DND-41 (cell line): ENCODE data around the gene NRG3.

Experiments
- EZH2 ChIP-seq: IDR thresholded peaks from 3 replicates; pipeline ENCODE4 v1.6.1; 2012; ENCODE audit warnings: borderline replicate concordance, low read depth, mild to moderate bottlenecking, moderate library complexity, low read length, inconsistent platforms; ENCODE audit not compliant: severe bottlenecking
- TF ChIP-seq, protein P1 (sequence below): IDR thresholded peaks from 2 replicates; pipeline ENCODE4 v1.5.1; 2012; ENCODE audit warnings: borderline replicate concordance, low read length, moderate library complexity, mild to moderate bottlenecking; ENCODE audit not compliant: poor library complexity, severe bottlenecking; ENCODE audit errors: extremely low read depth

DNA sequence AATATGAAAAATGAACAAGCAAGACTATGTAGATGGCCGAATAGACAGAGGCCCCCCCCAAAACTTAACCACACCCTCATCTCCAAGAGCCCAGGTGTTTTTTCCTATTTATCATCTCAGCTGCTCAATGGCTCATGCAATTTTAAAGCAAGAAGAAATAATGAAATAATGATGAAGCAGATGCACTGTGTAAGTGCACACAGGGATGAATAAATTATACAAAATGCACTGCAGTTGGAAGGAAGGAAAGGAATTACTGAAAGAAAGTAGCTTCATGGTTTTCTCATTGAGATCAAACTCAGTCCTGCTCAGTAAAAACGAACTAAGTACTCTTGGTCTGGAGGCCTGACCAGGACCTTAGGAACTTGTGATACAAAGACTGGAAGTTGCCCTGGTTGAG, 810.1 kb downstream of the NRG3 start:
- TF ChIP-seq, protein P1, sequence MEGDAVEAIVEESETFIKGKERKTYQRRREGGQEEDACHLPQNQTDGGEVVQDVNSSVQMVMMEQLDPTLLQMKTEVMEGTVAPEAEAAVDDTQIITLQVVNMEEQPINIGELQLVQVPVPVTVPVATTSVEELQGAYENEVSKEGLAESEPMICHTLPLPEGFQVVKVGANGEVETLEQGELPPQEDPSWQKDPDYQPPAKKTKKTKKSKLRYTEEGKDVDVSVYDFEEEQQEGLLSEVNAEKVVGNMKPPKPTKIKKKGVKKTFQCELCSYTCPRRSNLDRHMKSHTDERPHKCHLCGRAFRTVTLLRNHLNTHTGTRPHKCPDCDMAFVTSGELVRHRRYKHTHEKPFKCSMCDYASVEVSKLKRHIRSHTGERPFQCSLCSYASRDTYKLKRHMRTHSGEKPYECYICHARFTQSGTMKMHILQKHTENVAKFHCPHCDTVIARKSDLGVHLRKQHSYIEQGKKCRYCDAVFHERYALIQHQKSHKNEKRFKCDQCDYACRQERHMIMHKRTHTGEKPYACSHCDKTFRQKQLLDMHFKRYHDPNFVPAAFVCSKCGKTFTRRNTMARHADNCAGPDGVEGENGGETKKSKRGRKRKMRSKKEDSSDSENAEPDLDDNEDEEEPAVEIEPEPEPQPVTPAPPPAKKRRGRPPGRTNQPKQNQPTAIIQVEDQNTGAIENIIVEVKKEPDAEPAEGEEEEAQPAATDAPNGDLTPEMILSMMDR: no peak
- no peak for TF ChIP-seq EZH2
